ENCODE results near the gene ZNF581.
A peak's percentile ranks its signal among the peaks of the same experiment; 100 is the strongest.

The ZNF581 gene

DNA sequence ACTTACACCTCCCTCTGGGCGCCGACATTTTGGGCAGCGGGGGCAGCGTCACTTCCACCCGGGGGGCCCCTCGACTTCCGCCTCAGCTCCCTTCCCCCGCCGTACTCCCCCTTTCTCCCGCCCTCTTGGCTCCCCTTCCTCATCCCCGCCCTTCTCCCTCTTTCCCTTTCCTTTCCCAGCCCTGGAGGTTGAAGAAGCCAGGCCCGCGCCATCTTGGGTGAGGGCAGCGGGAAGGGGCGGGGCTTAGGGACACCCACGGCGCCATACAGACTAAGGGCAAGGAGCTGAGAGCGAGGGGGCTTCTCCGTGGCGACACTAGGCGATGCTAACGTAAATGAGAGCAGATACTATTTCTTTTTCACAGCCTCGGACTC lies 44.0 kb upstream of the ZNF581 start, which contains the start of gene FIZ1:
Gene FIZ1, minus strand, starts transcription at position 50 of the 374 bp plus-strand sequence. CDS start 1,652 bp downstream, outside the sequence.
- TF ChIP-seq, protein P1, sequence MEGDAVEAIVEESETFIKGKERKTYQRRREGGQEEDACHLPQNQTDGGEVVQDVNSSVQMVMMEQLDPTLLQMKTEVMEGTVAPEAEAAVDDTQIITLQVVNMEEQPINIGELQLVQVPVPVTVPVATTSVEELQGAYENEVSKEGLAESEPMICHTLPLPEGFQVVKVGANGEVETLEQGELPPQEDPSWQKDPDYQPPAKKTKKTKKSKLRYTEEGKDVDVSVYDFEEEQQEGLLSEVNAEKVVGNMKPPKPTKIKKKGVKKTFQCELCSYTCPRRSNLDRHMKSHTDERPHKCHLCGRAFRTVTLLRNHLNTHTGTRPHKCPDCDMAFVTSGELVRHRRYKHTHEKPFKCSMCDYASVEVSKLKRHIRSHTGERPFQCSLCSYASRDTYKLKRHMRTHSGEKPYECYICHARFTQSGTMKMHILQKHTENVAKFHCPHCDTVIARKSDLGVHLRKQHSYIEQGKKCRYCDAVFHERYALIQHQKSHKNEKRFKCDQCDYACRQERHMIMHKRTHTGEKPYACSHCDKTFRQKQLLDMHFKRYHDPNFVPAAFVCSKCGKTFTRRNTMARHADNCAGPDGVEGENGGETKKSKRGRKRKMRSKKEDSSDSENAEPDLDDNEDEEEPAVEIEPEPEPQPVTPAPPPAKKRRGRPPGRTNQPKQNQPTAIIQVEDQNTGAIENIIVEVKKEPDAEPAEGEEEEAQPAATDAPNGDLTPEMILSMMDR (conservative IDR thresholded peaks at IDR 0.05; ENCODE audit: low read depth) = no peak
- POLR2A ChIA-PET (ENCODE audit: low non-redundant PET) = interaction anchor here (0.6 to 0.9 kb wide), 4 partner anchors 19 to 194 kb away, joined by 4 to 6 read pairs (median 4); partner anchors contain the start of genes ZNF579 and ZNF628
- CTCF ChIA-PET = interaction anchor here (0.5 kb wide), 1 partner anchor 32 kb away, joined by 3 read pairs; no protein-coding TSS in a partner anchor
- H3K27ac ChIP-seq = peak within 1 kb of the TSS; percentile 98
- DNase-seq (ENCODE audit: low spot score) = peak; percentile 90

DNA sequence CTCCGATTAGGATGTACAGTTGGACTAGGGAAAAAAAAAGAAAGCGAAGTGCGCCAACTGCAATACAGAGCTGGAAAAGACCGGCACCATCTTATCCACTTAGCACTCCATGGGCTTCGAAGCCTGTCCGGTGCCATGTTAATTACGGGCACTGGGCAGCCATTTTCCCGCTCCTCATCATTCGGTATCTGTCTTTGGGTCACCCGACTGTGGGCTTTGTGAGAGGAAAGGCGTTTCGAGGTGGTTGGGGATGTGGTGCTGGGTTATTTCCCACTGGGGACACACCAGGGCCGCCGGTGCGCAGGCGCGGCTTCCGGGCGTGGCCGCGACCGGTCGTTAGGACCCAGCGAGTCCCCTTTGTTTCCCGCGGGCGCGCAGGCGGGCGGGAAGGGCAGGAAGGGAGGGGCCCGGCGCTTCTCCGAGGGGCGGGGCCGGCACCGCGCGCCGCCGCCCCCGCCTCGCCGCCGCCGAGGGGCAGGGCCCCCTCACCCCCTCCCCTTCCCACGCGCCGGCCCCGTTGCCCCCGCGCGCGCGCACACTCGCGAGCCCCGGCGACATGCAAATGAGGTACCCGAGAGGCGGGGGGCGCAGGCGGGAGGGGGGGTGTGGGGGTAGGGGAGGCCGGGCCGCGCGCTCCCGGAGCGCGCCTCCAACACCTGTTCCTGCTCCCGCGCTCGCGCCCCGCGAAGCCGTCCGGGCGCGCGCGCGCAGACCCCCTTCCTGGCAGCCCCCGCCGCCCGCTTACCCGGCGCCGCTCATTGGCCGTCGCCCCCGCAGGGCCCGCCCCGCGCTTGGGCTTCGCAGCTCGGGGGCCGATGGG lies 43.4 kb upstream of the ZNF581 start, which contains the start of gene ZNF524:
Gene ZNF524, plus strand, starts transcription at position 447 of the 820 bp plus-strand sequence. CDS start 1,825 bp downstream, outside the sequence.
- ChIA-PET CTCF (interaction anchor here (0.5 kb wide), 1 partner anchor 31 kb away, joined by 3 read pairs; no protein-coding TSS in a partner anchor), POLR2A (ENCODE audit: low non-redundant PET) (interaction anchor here (0.8 to 0.9 kb wide), 2 partner anchors 19 to 53 kb away, joined by 4 to 6 read pairs; partner anchors contain the start of gene ZNF579)
- TF ChIP-seq, protein P1 (conservative IDR thresholded peaks at IDR 0.05; ENCODE audit: low read depth) = no peak
- H3K27ac ChIP-seq = peak within 1 kb of the TSS; percentile 98
- peak; percentile 71 for DNase-seq (ENCODE audit: low spot score)

DNA sequence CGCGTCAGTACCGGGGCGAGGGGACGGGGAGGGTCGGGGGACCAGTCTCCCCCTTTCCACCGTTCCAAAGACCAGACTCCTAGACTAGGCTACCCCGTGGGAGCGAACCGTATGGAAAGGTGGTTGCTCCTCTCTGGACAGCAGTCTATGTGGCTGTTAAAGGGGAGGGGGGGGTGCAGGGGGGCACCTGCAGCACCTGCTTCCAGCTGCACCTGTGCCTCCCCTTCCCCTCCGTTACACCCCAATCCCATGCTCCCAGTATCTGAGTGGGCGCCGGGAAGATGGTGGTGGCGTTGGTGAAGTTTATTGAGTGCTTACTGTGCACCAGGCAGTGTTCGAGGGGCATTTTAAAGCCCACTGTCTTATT lies 42.8 kb upstream of the ZNF581 start:
- TF ChIP-seq, protein P1 (conservative IDR thresholded peaks at IDR 0.05; ENCODE audit: low read depth) = no peak
- peak overlapping the region; percentile 98 for H3K27ac ChIP-seq
- no peak for DNase-seq (ENCODE audit: low spot score)
- CTCF ChIA-PET = interaction anchor here (0.6 kb wide), 1 partner anchor 45 kb away, joined by 3 read pairs; no protein-coding TSS in a partner anchor
- POLR2A ChIA-PET (ENCODE audit: low non-redundant PET) = no interaction called here

DNA sequence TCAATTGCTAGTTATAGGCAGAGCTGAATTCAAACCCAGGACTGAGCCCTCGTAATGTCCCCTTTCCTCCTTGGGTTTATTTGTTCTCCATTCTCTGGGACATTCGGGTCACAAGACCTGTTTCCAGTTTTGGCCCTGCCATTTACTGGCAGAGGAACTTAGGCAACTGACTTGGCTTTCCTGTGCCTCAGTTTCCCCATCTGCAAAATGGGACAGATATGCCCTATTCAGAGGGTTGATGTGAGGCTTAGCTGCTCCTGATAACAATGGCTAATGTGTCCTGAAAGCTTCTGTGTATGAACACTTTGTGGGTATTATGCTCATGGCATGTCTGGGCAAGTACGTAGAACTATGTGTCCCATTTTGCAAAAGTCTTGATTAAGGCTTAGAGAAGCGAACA lies 42.4 kb upstream of the ZNF581 start:
- peak overlapping the region; percentile 98 for H3K27ac ChIP-seq
- CTCF ChIA-PET = interaction anchor here (0.6 kb wide), 1 partner anchor 44 kb away, joined by 3 read pairs; no protein-coding TSS in a partner anchor
- DNase-seq (ENCODE audit: low spot score) = no peak
- TF ChIP-seq, protein P1 (conservative IDR thresholded peaks at IDR 0.05; ENCODE audit: low read depth) = no peak
- POLR2A ChIA-PET (ENCODE audit: low non-redundant PET) = no interaction called here

DNA sequence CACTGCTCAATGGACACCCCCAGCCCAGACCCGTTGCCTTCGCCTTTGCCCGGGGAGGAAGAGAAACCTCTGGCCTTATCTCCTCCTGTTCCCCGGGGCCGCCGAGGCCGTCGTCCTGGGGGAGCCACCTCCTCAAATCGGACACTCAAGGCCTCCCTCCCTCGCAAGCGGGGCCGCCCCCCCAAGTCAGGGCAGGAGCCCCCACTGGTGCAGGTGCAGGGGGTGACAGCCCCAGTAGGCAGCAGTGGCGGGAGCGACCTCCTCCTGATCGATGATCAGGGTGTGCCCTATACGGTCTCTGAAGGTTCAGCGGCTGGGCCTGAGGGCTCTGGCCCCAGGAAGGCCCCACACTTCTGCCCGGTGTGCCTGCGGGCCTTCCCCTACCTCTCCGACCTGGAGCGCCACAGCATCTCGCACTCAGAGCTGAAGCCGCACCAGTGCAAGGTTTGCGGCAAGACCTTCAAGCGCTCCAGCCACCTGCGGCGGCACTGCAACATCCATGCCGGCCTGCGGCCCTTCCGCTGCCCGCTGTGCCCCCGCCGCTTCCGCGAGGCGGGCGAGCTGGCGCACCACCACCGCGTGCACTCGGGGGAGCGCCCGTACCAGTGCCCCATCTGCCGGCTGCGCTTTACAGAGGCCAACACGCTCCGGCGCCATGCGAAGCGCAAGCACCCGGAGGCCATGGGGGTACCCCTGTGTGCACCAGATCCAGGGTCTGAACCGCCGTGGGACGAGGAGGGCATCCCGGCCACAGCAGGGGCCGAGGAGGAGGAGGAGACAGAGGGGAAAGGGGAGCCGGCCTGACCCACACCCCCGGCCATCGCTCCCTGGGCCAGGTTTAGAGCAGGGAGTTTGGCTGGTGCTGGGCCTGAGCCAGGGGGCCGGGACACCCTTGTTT lies 41.1 kb upstream of the ZNF581 start:
- CTCF ChIA-PET = no interaction called here
- TF ChIP-seq, protein P1 (conservative IDR thresholded peaks at IDR 0.05; ENCODE audit: low read depth) = no peak
- H3K27ac ChIP-seq = peak overlapping the region; percentile 98
- POLR2A ChIA-PET (ENCODE audit: low non-redundant PET) = no interaction called here
- DNase-seq (ENCODE audit: low spot score) = no peak

DNA sequence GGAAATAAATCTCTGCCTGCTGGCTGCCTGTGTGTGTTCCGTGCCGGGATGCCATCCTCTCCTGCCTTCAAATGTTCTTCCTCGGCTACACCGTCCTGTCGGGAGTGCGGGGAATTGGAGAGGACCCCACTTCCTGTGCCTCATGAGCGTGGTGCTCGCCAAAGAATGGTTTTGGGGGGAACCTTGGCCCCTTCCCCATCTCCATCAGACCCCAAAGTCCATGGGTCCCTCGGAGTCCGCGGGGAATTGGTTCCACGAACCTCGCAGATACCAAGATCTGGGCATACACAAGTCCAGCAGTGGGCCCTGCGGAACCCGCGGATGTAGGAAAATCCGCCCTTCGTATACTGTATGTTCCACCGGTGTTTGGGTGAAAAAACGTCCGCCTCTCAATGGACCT lies 40.3 kb upstream of the ZNF581 start:
- POLR2A ChIA-PET (ENCODE audit: low non-redundant PET) = no interaction called here
- CTCF ChIA-PET = no interaction called here
- H3K27ac ChIP-seq = peak overlapping the region; percentile 98

More for the DNA sequence above, 40.3 kb upstream of the ZNF581 start:
- no peak for DNase-seq (ENCODE audit: low spot score)
- TF ChIP-seq, protein P1 (conservative IDR thresholded peaks at IDR 0.05; ENCODE audit: low read depth) = no peak
